CD4-positive, alpha-beta memory T cell (primary cell): ENCODE results near the gene RAVER2. TPM values are rescaled to one million over a fixed set of nuclear protein-coding genes. Genes with fewer than 3 reads are reported as not detected.
"Not testable (repeated sequence)": the region's sequence is repeated elsewhere in the genome, so short reads cannot be mapped to it uniquely, and the experiment has no call there.

Experiments used
- CTCF ChIA-PET: fragments of 350-600 bp; sonication (Branson Sonifier 250); formaldehyde crosslinking; loops from one replicate; lab custom pipeline; 2021; ENCODE audit warnings: inconsistent platforms; ENCODE audit not compliant: partially characterized antibody; lab: Charles Lee
- POLR2A ChIA-PET: fragments of 350-600 bp; sonication (Branson Sonifier 250); formaldehyde crosslinking; loops from one replicate; lab custom pipeline; 2021; ENCODE audit not compliant: partially characterized antibody; lab: Charles Lee
- DNase-seq, 5 donors: peaks; one replicate each; pipeline versions ENCODE4 v3.0.0 to v3.0.0-alpha.2; 2020 to 2022; ENCODE audit warnings: mixed read lengths in 1 of 5
- H3K27ac ChIP-seq: one replicate; pipeline ENCODE4 v1.7.0; 2013; ENCODE audit warnings: low read depth, low read length
- H3K27me3 ChIP-seq: 2 replicates; pipeline ENCODE4 v1.7.0; 2013; ENCODE audit warnings: mild to moderate bottlenecking, low read length, moderate library complexity; ENCODE audit not compliant: insufficient read depth
- H3K36me3 ChIP-seq: 2 replicates; pipeline ENCODE4 v1.7.0; 2013; ENCODE audit warnings: mild to moderate bottlenecking, low read length, moderate library complexity; ENCODE audit not compliant: insufficient read depth
- H3K4me1 ChIP-seq: 2 replicates; pipeline ENCODE4 v1.7.0; 2013; ENCODE audit warnings: mild to moderate bottlenecking, low read length, moderate library complexity; ENCODE audit not compliant: insufficient read depth
- H3K4me3 ChIP-seq, 2 donors: one replicate each; pipeline ENCODE4 v1.7.0; 2013; ENCODE audit warnings: low read length in 2 of 2, mild to moderate bottlenecking in 1 of 2
- H3K9me3 ChIP-seq, 2 donors: one replicate each; pipeline ENCODE4 v1.7.0; 2013; ENCODE audit warnings: low read length in 2 of 2, control low read depth in 1 of 2; ENCODE audit not compliant: control insufficient read depth in 1 of 2
- H3K27ac Mint-ChIP-seq, 7 donors: one replicate each; pipeline ENCODE4 v1.8.0; 2020 to 2021; ENCODE audit warnings: mixed read lengths in 7 of 7, mild to moderate bottlenecking in 6 of 7, inconsistent platforms in 3 of 7, moderate library complexity in 3 of 7
- H3K27me3 Mint-ChIP-seq, 2 donors: one replicate each; pipeline ENCODE4 v1.8.0; 2020 to 2021; ENCODE audit warnings: mixed read lengths in 2 of 2
- H3K36me3 Mint-ChIP-seq, 2 donors: one replicate each; pipeline ENCODE4 v1.8.0; 2020 to 2021; ENCODE audit warnings: mixed read lengths in 2 of 2, inconsistent platforms in 1 of 2, mild to moderate bottlenecking in 1 of 2
- H3K4me1 Mint-ChIP-seq, 4 donors: one replicate each; pipeline ENCODE4 v1.8.0; 2020 to 2021; ENCODE audit warnings: mixed read lengths in 4 of 4, mild to moderate bottlenecking in 1 of 4
- H3K4me3 Mint-ChIP-seq, 8 donors: one replicate each; pipeline ENCODE4 v1.8.0; 2020 to 2021; ENCODE audit warnings: mixed read lengths in 8 of 8, mild to moderate bottlenecking in 7 of 8, moderate library complexity in 6 of 8, inconsistent platforms in 3 of 8
- H3K9me3 Mint-ChIP-seq, 8 donors: one replicate each; pipeline ENCODE4 v1.8.0; 2020 to 2021; ENCODE audit warnings: mixed read lengths in 8 of 8, mild to moderate bottlenecking in 5 of 8, inconsistent platforms in 3 of 8, moderate library complexity in 1 of 8
- intact Hi-C: fragments of 100-400 bp; cut with micrococcal nuclease; formaldehyde crosslinking; loops from one replicate; pipeline ENCODE4 v1.15.1; 2023
- polyA plus RNA-seq, 2 donors: library from polyadenylated mRNA; unstranded; fragments of 300-500 nt; fragmentation: Illumina TruSeq; gene quantifications; one replicate each; pipeline ENCODE4 v1.2.3, GENCODE V29; 2021
- total RNA-seq, 2 experiments: library from RNA; stranded (reverse); gene quantifications; one replicate each; pipeline ENCODE4 v1.2.3, GENCODE V29; 2021

Gene RAVER2
- total and polyA plus RNA-seq, 4 experiments from 2014 or later: 1.7 to 2.1 (median 1.8) TPM

- CTCF ChIA-PET: no interaction called here
- Histone ChIP-seq H3K27ac (no peak overlapping the region), H3K36me3 (no peaks in the 10 kb centered on the region), H3K4me3 (no peak overlapping the region), H3K9me3 (no peaks in the 10 kb centered on the region), H3K4me1 (no peaks in the 10 kb centered on the region), H3K27me3 (no peaks in the 10 kb centered on the region)
- Mint-ChIP-seq H3K27me3 (peaks cover 0 to 3% of the 10 kb centered on the region in 2 donors), H3K4me3 (no peak overlapping the region), H3K36me3 (no peaks in the 10 kb centered on the region), H3K27ac (no peak overlapping the region), H3K9me3 (no peaks in the 10 kb centered on the region), H3K4me1 (no peaks in the 10 kb centered on the region)
- POLR2A ChIA-PET: no interaction called here
- intact Hi-C loops: no loop called here
- no peak for DNase-seq
These were observed 11.1 kb upstream of the RAVER2 start for GRCh38 chr1:64733581-64734286.

GRCh38 chr1:64734287-64734652, 10.6 kb upstream of the RAVER2 start:
- H3K27me3 ChIP-seq: no peaks in the 10 kb centered on the region
- DNase-seq: no peak
- H3K27ac ChIP-seq: no peak overlapping the region
- intact Hi-C loops: no loop called here
- H3K36me3 Mint-ChIP-seq: no peaks in the 10 kb centered on the region
- no peak overlapping the region for H3K4me3 Mint-ChIP-seq
- no peaks in the 10 kb centered on the region for H3K4me1 ChIP-seq
- ChIA-PET CTCF (no interaction called here), POLR2A (no interaction called here)
- H3K4me1 Mint-ChIP-seq: no peaks in the 10 kb centered on the region
- no peaks in the 10 kb centered on the region for H3K9me3 ChIP-seq
- H3K4me3 ChIP-seq: no peak overlapping the region
- no peaks in the 10 kb centered on the region for H3K9me3 Mint-ChIP-seq
- H3K27me3 Mint-ChIP-seq: peaks cover 0 to 3% of the 10 kb centered on the region in 2 donors
- no peak overlapping the region for H3K27ac Mint-ChIP-seq
- H3K36me3 ChIP-seq: no peaks in the 10 kb centered on the region

GRCh38 chr1:64740687-64741086, 4.2 kb upstream of the RAVER2 start:
- H3K27ac Mint-ChIP-seq, H3K4me3 ChIP-seq, H3K36me3 ChIP-seq, CTCF ChIA-PET, H3K9me3 Mint-ChIP-seq, POLR2A ChIA-PET, H3K27me3 ChIP-seq, H3K4me3 Mint-ChIP-seq, H3K27me3 Mint-ChIP-seq, H3K27ac ChIP-seq, DNase-seq, H3K36me3 Mint-ChIP-seq, H3K9me3 ChIP-seq: not testable (repeated sequence)
- H3K4me1 ChIP-seq: peaks cover 12% of the 10 kb centered on the region
- intact Hi-C loops: loop anchor here (5.0 to 10.0 kb wide), 3 partner anchors 53 to 684 kb away; partner anchors contain the start of genes JAK1, LEPR and LEPROT
- H3K4me1 Mint-ChIP-seq: peaks cover 6 to 16% (median 11%) of the 10 kb centered on the region in 4 donors

- Histone ChIP-seq H3K4me3 (peak overlapping the region; percentile 17 to 50), H3K9me3 (no peaks in the 10 kb centered on the region), H3K27ac (no peak overlapping the region), H3K36me3 (no peaks in the 10 kb centered on the region), H3K27me3 (peaks cover 3% of the 10 kb centered on the region), H3K4me1 (peaks cover 13% of the 10 kb centered on the region)
- ChIA-PET POLR2A (no interaction called here), CTCF (interaction anchor here (1.0 to 1.6 kb wide), 3 partner anchors 31 to 83 kb away, joined by 3 to 6 read pairs (median 4); no protein-coding TSS in a partner anchor)
- peaks cover 3% of the 10 kb centered on the region in 2 donors for H3K27me3 Mint-ChIP-seq
- H3K9me3 Mint-ChIP-seq: no peaks in the 10 kb centered on the region
- H3K27ac Mint-ChIP-seq: peak overlapping the region in 6 of 7 donors; percentile 24 to 90 (median 72)
- peaks cover 9 to 30% (median 22%) of the 10 kb centered on the region in 4 donors for H3K4me1 Mint-ChIP-seq
- peaks cover 0 to 5% of the 10 kb centered on the region in 2 donors for H3K36me3 Mint-ChIP-seq
- H3K4me3 Mint-ChIP-seq: peak overlapping the region; percentile 78 to 93 (median 90)
- intact Hi-C loops: loop anchor here (1.0 to 10.0 kb wide), 5 partner anchors 57 to 681 kb away; partner anchors contain the start of genes JAK1, LEPR and LEPROT
- DNase-seq: no peak
These were observed 852 bp upstream of the RAVER2 start for GRCh38 chr1:64743954-64744491.

- DNase-seq: peak in 3 of 5 donors; percentile 6 to 14 (median 14)
- peak overlapping the region; percentile 66 to 90 (median 82) for H3K27ac Mint-ChIP-seq
- no peaks in the 10 kb centered on the region for H3K9me3 Mint-ChIP-seq
- peaks cover 9 to 30% (median 22%) of the 10 kb centered on the region in 4 donors for H3K4me1 Mint-ChIP-seq
- no peaks in the 10 kb centered on the region for H3K36me3 ChIP-seq
- H3K4me3 ChIP-seq: peak overlapping the region in 1 of 2 donors; percentile 54
- peaks cover 13% of the 10 kb centered on the region for H3K4me1 ChIP-seq
- H3K36me3 Mint-ChIP-seq: peaks cover 0 to 5% of the 10 kb centered on the region in 2 donors
- CTCF ChIA-PET: interaction anchor here (0.9 to 1.6 kb wide), 5 partner anchors 31 to 942 kb away, joined by 3 to 10 read pairs (median 4); no protein-coding TSS in a partner anchor
- H3K9me3 ChIP-seq: no peaks in the 10 kb centered on the region
- intact Hi-C loops: loop anchor here (2.0 to 10.0 kb wide), 4 partner anchors 219 to 679 kb away; partner anchors contain the start of genes JAK1, LEPR and LEPROT
- H3K27me3 Mint-ChIP-seq: no peaks in the 10 kb centered on the region
- peak overlapping the region; percentile 43 for H3K27ac ChIP-seq
- H3K4me3 Mint-ChIP-seq: peak overlapping the region; percentile 87 to 94 (median 92)
- POLR2A ChIA-PET: no interaction called here
- H3K27me3 ChIP-seq: peaks cover 3% of the 10 kb centered on the region
These were observed 508 bp downstream of the RAVER2 start for GRCh38 chr1:64745181-64745985.

- H3K4me3 ChIP-seq: no peak overlapping the region
- no peaks in the 10 kb centered on the region for H3K36me3 ChIP-seq
- H3K27me3 Mint-ChIP-seq: no peaks in the 10 kb centered on the region
- peaks cover 9 to 30% (median 22%) of the 10 kb centered on the region in 4 donors for H3K4me1 Mint-ChIP-seq
- H3K27ac ChIP-seq: no peak overlapping the region
- peaks cover 0 to 5% of the 10 kb centered on the region in 2 donors for H3K36me3 Mint-ChIP-seq
- H3K4me1 ChIP-seq: peaks cover 13% of the 10 kb centered on the region
- ChIA-PET CTCF (interaction anchor here (0.9 to 1.5 kb wide), 5 partner anchors 23 to 941 kb away, joined by 3 to 10 read pairs (median 4); no protein-coding TSS in a partner anchor), POLR2A (interaction anchor here (1.0 kb wide), 1 partner anchor 79 kb away, joined by 3 read pairs; no protein-coding TSS in a partner anchor)
- intact Hi-C loops: loop anchor here (1.0 to 10.0 kb wide), 5 partner anchors 219 to 679 kb away; partner anchors contain the start of genes JAK1, LEPR and LEPROT
- peak in 2 of 5 donors; percentile 18 to 24 for DNase-seq
- no peaks in the 10 kb centered on the region for H3K9me3 Mint-ChIP-seq
- H3K4me3 Mint-ChIP-seq: peak overlapping the region; percentile 87 to 94 (median 92)
- H3K27me3 ChIP-seq: peaks cover 3% of the 10 kb centered on the region
- H3K9me3 ChIP-seq: no peaks in the 10 kb centered on the region
- peak overlapping the region; percentile 66 to 90 (median 82) for H3K27ac Mint-ChIP-seq
These were observed 1.4 kb downstream of the RAVER2 start for GRCh38 chr1:64745986-64746940.
